ENCODE data around the gene PPP1R13L. TPM values are rescaled to one million over a fixed set of nuclear protein-coding genes. Genes with fewer than 3 reads are reported as not detected.

Gene PPP1R13L
- total RNA-seq, 1 experiment from 2014 or later, result 36.4 TPM

DNA sequence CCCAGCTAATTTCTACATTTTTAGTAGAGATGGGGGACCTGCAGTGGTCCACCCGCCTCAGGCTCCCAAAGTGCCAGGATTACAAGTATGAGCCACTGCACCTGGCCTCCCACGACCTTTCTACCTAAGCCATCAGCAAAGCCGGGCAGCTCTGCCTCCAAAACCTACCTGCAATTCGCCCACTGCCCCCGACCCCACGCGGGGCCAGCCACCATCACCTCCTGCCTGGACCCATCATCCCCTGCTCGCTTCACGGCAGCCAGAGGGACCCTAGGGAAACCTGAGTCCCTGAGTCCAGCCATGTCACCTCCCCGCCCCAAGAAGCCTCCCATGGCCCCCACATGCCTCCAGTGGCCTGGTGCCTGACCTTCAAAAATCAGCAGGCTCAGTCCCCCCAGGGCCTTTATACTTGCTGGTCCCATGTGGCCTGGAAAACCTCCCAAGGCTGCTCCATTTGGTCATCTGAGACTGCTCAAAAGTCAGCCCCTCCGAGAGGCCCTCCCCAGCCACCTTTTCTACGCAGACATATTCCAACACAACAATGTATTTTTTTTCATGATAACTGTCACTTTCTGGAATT is 46.6 kb downstream of the PPP1R13L start:
- ChIA-PET CTCF (no interaction called here), POLR2A (ENCODE audit: unreplicated experiment) (no interaction called here)
- no peak for ATAC-seq
- intact Hi-C loops (cut with micrococcal nuclease), result no loop called here
- Histone ChIP-seq H3K27ac (ENCODE audit: low read length) (no peak overlapping the region), H3K4me3 (ENCODE audit: low read length) (no peak overlapping the region), H3K4me2 (ENCODE audit: low read length) (no peak overlapping the region), H4K20me1 (ENCODE audit: low read length) (no peaks in the 10 kb centered on the region), H2AFZ (ENCODE audit: low read length) (no peak overlapping the region), H3K9me3 (ENCODE audit: low read length) (no peaks in the 10 kb centered on the region), H3K79me2 (ENCODE audit: low read length) (no peaks in the 10 kb centered on the region), H3K9me2 (replicated peaks; ENCODE audit: low read length) (no peaks in the 10 kb centered on the region), H3K9ac (ENCODE audit: low read length) (no peak overlapping the region), H3K36me3 (ENCODE audit: low read depth, low read length) (peaks cover 12% of the 10 kb centered on the region), H3K27me3 (ENCODE audit: low read length) (no peaks in the 10 kb centered on the region), H3K4me1 (ENCODE audit: insufficient read depth, low read length) (no peaks in the 10 kb centered on the region), H3F3A (ENCODE audit: low read length, unreplicated experiment) (no peaks in the 10 kb centered on the region)
- no TSS peak for BruUV-seq (replicated peaks)
- no peak for DNase-seq
- TF ChIP-seq, protein P1, sequence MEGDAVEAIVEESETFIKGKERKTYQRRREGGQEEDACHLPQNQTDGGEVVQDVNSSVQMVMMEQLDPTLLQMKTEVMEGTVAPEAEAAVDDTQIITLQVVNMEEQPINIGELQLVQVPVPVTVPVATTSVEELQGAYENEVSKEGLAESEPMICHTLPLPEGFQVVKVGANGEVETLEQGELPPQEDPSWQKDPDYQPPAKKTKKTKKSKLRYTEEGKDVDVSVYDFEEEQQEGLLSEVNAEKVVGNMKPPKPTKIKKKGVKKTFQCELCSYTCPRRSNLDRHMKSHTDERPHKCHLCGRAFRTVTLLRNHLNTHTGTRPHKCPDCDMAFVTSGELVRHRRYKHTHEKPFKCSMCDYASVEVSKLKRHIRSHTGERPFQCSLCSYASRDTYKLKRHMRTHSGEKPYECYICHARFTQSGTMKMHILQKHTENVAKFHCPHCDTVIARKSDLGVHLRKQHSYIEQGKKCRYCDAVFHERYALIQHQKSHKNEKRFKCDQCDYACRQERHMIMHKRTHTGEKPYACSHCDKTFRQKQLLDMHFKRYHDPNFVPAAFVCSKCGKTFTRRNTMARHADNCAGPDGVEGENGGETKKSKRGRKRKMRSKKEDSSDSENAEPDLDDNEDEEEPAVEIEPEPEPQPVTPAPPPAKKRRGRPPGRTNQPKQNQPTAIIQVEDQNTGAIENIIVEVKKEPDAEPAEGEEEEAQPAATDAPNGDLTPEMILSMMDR (conservative IDR thresholded peaks at IDR 0.05; ENCODE audit: low read depth, low read length), result no peak
- no peak for TF ChIP-seq EZH2 (IDR thresholded peaks at IDR 0.05; ENCODE audit: low read length, unreplicated experiment)
- no peak for TF ChIP-seq EZH2phosphoT487 (IDR thresholded peaks at IDR 0.05; ENCODE audit: borderline replicate concordance, low read length)

DNA sequence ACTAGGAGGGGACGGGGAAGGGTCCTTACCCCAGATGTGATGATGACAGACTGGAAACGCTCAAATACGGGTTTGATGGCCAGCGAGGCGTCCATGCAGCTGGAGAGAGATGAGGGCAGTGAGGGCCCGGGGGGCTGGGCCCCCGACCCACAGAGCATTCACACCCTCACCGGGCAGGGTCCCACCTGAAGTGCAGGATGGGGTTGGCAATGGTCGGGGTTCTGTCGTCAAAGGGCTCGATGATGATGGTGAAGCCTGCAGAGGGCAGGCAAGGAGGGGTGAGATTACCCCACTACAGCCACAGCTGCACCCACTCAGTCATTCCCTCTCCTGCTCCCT is 47.5 kb downstream of the PPP1R13L start:
- Histone ChIP-seq H3F3A (ENCODE audit: low read length, unreplicated experiment) (no peaks in the 10 kb centered on the region), H3K27me3 (ENCODE audit: low read length) (no peaks in the 10 kb centered on the region), H3K4me2 (ENCODE audit: low read length) (no peak overlapping the region), H3K9me2 (replicated peaks; ENCODE audit: low read length) (no peaks in the 10 kb centered on the region), H3K79me2 (ENCODE audit: low read length) (no peaks in the 10 kb centered on the region), H3K9ac (ENCODE audit: low read length) (no peak overlapping the region), H4K20me1 (ENCODE audit: low read length) (no peaks in the 10 kb centered on the region), H3K36me3 (ENCODE audit: low read depth, low read length) (peaks cover 8% of the 10 kb centered on the region), H3K9me3 (ENCODE audit: low read length) (no peaks in the 10 kb centered on the region), H3K27ac (ENCODE audit: low read length) (no peak overlapping the region), H3K4me3 (ENCODE audit: low read length) (no peak overlapping the region), H3K4me1 (ENCODE audit: insufficient read depth, low read length) (no peaks in the 10 kb centered on the region), H2AFZ (ENCODE audit: low read length) (no peak overlapping the region)
- ATAC-seq (no peak), DNase-seq (no peak)
- POLR2A ChIA-PET (ENCODE audit: unreplicated experiment), result no interaction called here
- TF ChIP-seq EZH2 (IDR thresholded peaks at IDR 0.05; ENCODE audit: low read length, unreplicated experiment) (no peak), EZH2phosphoT487 (IDR thresholded peaks at IDR 0.05; ENCODE audit: borderline replicate concordance, low read length) (no peak)
- TF ChIP-seq, protein P1 (conservative IDR thresholded peaks at IDR 0.05; ENCODE audit: low read depth, low read length), result no peak
- CTCF ChIA-PET, result no interaction called here
- BruUV-seq (replicated peaks), result no TSS peak
- intact Hi-C loops (cut with micrococcal nuclease), result no loop called here

DNA sequence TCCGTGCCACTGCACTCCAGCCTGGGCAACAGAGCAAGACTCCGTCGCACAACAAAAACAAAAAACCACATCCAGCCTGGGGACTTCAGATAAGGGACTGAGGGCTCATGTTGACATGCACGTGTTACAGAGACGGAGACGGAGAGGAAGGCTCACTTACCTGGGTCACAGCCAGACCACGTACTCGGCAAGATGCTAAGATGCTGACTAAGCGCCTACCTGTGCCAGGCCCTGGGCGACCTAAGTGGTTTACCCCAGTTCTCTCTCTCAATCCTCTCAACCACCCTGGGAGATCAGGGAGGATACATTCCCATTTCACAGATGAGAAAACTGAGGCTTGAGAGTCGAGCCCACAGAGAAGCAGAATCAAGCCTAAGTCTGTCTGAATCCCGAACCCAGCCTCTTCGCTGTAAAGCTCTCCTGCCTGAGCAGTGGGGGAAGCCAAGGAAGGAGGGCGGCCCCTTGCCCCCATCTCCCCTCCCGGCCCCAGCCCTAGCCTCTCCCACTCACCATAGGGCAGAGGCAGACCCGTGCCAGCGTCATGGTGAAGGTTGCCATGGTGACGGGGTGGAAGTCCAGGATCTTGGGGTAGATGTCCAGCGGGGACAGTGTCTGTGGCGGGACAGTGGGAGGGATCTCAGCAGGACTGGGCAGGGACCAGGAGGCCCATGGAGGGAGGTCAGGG is 48.0 kb downstream of the PPP1R13L start:
- Histone ChIP-seq H3K27me3 (ENCODE audit: low read length) (no peaks in the 10 kb centered on the region), H3K4me3 (ENCODE audit: low read length) (no peak overlapping the region), H4K20me1 (ENCODE audit: low read length) (no peaks in the 10 kb centered on the region), H3K4me2 (ENCODE audit: low read length) (no peak overlapping the region), H3K9ac (ENCODE audit: low read length) (no peak overlapping the region), H3K9me3 (ENCODE audit: low read length) (no peaks in the 10 kb centered on the region), H3K4me1 (ENCODE audit: insufficient read depth, low read length) (no peaks in the 10 kb centered on the region), H2AFZ (ENCODE audit: low read length) (no peak overlapping the region), H3K9me2 (replicated peaks; ENCODE audit: low read length) (no peaks in the 10 kb centered on the region), H3K36me3 (ENCODE audit: low read depth, low read length) (peaks cover 8% of the 10 kb centered on the region), H3K79me2 (ENCODE audit: low read length) (no peaks in the 10 kb centered on the region), H3K27ac (ENCODE audit: low read length) (no peak overlapping the region), H3F3A (ENCODE audit: low read length, unreplicated experiment) (no peaks in the 10 kb centered on the region)
- intact Hi-C loops (cut with micrococcal nuclease), result no loop called here
- POLR2A ChIA-PET (ENCODE audit: unreplicated experiment), result no interaction called here
- CTCF ChIA-PET, result no interaction called here
- no TSS peak for BruUV-seq (replicated peaks)
- no peak for TF ChIP-seq EZH2 (IDR thresholded peaks at IDR 0.05; ENCODE audit: low read length, unreplicated experiment)
- TF ChIP-seq, protein P1 (conservative IDR thresholded peaks at IDR 0.05; ENCODE audit: low read depth, low read length), result no peak
- TF ChIP-seq EZH2phosphoT487 (IDR thresholded peaks at IDR 0.05; ENCODE audit: borderline replicate concordance, low read length), result no peak
- DNase-seq, result no peak
- ATAC-seq, result no peak
